Measurements from ENCODE around the gene DNAI2.

GRCh38 chr17:74267987-74268499, 6.0 kb upstream of the DNAI2 start:
- TF ChIP-seq ELF1 (IDR thresholded peaks at IDR 0.05) = no peak
- TF ChIP-seq NFIC (IDR thresholded peaks at IDR 0.05; ENCODE audit: borderline replicate concordance) = no peak
- no peak for TF ChIP-seq PBX3 (IDR thresholded peaks at IDR 0.05)
- no peak for TF ChIP-seq CTCF (IDR thresholded peaks at IDR 0.05)
- no peak for TF ChIP-seq NRF1 (IDR thresholded peaks at IDR 0.05; ENCODE audit: low read depth, low read length)
- TF ChIP-seq ZBTB33 (IDR thresholded peaks at IDR 0.05; ENCODE audit: borderline replicate concordance, low read depth) = no peak
- TF ChIP-seq EP300 (IDR thresholded peaks at IDR 0.05; ENCODE audit: borderline replicate concordance in 1 of 2, low read depth in 1 of 2, low read length in 1 of 2) = no peak
- no peak for TF ChIP-seq MXI1 (IDR thresholded peaks at IDR 0.05; ENCODE audit: low read depth, low read length)

Data from SK-N-SH (cell line).